Neural progenitor cell (in vitro differentiated cells): ENCODE measurements around the gene MTHFD2L. TPM values are rescaled to one million over a fixed set of nuclear protein-coding genes. Genes with fewer than 3 reads are reported as not detected.

Experiments
- DNase-seq: peaks from one replicate; pipeline ENCODE4 v3.0.0-alpha.2; 2016; ENCODE audit warnings: low spot score
- H2AFZ ChIP-seq: fragments of 200-600 bp; sonication (generic); replicated peaks from 2 replicates; pipeline ENCODE4 v1.6.1; 2016; ENCODE audit warnings: antibody characterized with exemption
- H3F3A ChIP-seq: fragments of 200-600 bp; sonication (generic); 2 replicates; pipeline ENCODE4 v1.6.1; 2016; ENCODE audit warnings: antibody characterized with exemption, low read depth
- H3K27ac ChIP-seq: fragments of 200-600 bp; sonication (generic); 2 replicates; pipeline ENCODE4 v1.5.1; 2016; ENCODE audit warnings: mild to moderate bottlenecking
- H3K27me3 ChIP-seq: fragments of 200-600 bp; sonication (generic); 2 replicates; pipeline ENCODE4 v1.6.1; 2016; ENCODE audit warnings: mild to moderate bottlenecking, moderate library complexity
- H3K36me3 ChIP-seq: fragments of 200-600 bp; sonication (generic); 2 replicates; pipeline ENCODE4 v1.5.1; 2016
- H3K4me1 ChIP-seq: fragments of 200-600 bp; sonication (generic); 2 replicates; pipeline ENCODE4 v1.6.1; 2016; ENCODE audit warnings: mixed run types
- H3K4me2 ChIP-seq: fragments of 200-600 bp; sonication (generic); 2 replicates; pipeline ENCODE4 v1.6.1; 2016
- H3K4me3 ChIP-seq: fragments of 200-600 bp; sonication (generic); 2 replicates; pipeline ENCODE4 v1.5.1; 2016
- H3K79me2 ChIP-seq: fragments of 200-600 bp; sonication (generic); 2 replicates; pipeline ENCODE4 v1.6.1; 2016; ENCODE audit warnings: low read depth
- H3K9ac ChIP-seq: fragments of 200-600 bp; sonication (generic); 2 replicates; pipeline ENCODE4 v1.6.1; 2016
- H3K9me3 ChIP-seq: fragments of 200-600 bp; sonication (generic); 2 replicates; pipeline ENCODE4 v1.5.1; 2016; ENCODE audit warnings: low read depth
- H4K20me1 ChIP-seq: fragments of 200-600 bp; sonication (generic); 2 replicates; pipeline ENCODE4 v1.6.1; 2016; ENCODE audit warnings: low read depth
- H3K27ac Mint-ChIP-seq: 3 replicates; pipeline ENCODE4 v1.8.0; 2021; ENCODE audit warnings: mixed read lengths
- H3K27me3 Mint-ChIP-seq: 2 replicates; pipeline ENCODE4 v1.8.0; 2022; ENCODE audit warnings: low read depth, mild to moderate bottlenecking, inconsistent platforms, moderate library complexity, mixed read lengths; ENCODE audit not compliant: insufficient read depth
- H3K36me3 Mint-ChIP-seq: 3 replicates; pipeline ENCODE4 v1.8.0; 2021; ENCODE audit warnings: mixed read lengths
- H3K4me1 Mint-ChIP-seq: 3 replicates; pipeline ENCODE4 v1.8.0; 2021; ENCODE audit warnings: mixed read lengths
- H3K4me3 Mint-ChIP-seq: 3 replicates; pipeline ENCODE4 v1.8.0; 2021; ENCODE audit warnings: mild to moderate bottlenecking, moderate library complexity, mixed read lengths
- H3K9me3 Mint-ChIP-seq: 3 replicates; pipeline ENCODE4 v1.8.0; 2020; ENCODE audit warnings: mixed read lengths
- EZH2 ChIP-seq: fragments of 200-600 bp; sonication (generic); IDR thresholded peaks from 2 replicates; pipeline ENCODE4 v1.6.1; 2017; ENCODE audit warnings: antibody characterized with exemption, mild to moderate bottlenecking, moderate library complexity
- EZH2phosphoT487 ChIP-seq: fragments of 200-600 bp; sonication (generic); IDR thresholded peaks from 2 replicates; pipeline ENCODE4 v1.6.1; 2017; ENCODE audit warnings: antibody characterized with exemption
- total RNA-seq: library from RNA; depleted of rRNA; stranded (reverse); fragments of >200 nt; gene quantifications from 2 replicates; pipeline ENCODE4 v1.2.3, GENCODE V29; 2015; ENCODE audit warnings: low replicate concordance
- TF ChIP-seq, protein P1 (sequence below): fragments of 200-600 bp; sonication (generic); IDR thresholded peaks from 2 replicates; pipeline ENCODE4 v1.5.1; 2017; ENCODE audit warnings: antibody characterized with exemption, mild to moderate bottlenecking

The MTHFD2L gene
- total RNA-seq, 1 donor from 2014 or later: 22.1 TPM

DNA sequence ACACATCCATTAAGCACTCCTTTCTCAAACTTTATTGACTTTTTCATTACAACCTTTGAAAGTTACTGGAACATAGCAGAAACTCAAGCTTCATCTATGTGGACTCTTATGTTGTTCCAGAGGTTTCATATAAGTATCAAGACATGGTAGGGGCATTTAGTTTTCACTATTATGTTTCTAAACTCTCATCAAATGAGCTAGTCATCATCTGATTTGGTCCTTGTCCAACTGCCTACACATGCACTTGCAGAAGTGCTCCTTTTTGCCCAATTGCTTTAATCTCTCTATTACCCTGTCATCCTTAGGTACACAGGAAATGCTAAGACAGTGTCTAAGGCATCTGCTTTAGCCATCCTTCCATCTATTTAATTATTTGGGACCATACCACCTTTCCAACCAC, 108.2 kb downstream of the MTHFD2L start:
- Mint-ChIP-seq H3K27ac (no peak overlapping the region), H3K4me3 (no peak overlapping the region), H3K36me3 (no peaks in the 10 kb centered on the region), H3K27me3 (no peaks in the 10 kb centered on the region), H3K4me1 (no peaks in the 10 kb centered on the region), H3K9me3 (no peaks in the 10 kb centered on the region)
- H3K79me2 ChIP-seq: no peaks in the 10 kb centered on the region
- H3K4me2 ChIP-seq: no peak overlapping the region
- H3K4me1 ChIP-seq: no peaks in the 10 kb centered on the region
- H3K9me3 ChIP-seq: no peaks in the 10 kb centered on the region
- no peak for DNase-seq
- H2AFZ ChIP-seq: no peak overlapping the region
- H3F3A ChIP-seq: no peaks in the 10 kb centered on the region
- no peaks in the 10 kb centered on the region for H4K20me1 ChIP-seq
- no peaks in the 10 kb centered on the region for H3K36me3 ChIP-seq
- no peaks in the 10 kb centered on the region for H3K27me3 ChIP-seq
- TF ChIP-seq EZH2phosphoT487: no peak
- TF ChIP-seq, protein P1, sequence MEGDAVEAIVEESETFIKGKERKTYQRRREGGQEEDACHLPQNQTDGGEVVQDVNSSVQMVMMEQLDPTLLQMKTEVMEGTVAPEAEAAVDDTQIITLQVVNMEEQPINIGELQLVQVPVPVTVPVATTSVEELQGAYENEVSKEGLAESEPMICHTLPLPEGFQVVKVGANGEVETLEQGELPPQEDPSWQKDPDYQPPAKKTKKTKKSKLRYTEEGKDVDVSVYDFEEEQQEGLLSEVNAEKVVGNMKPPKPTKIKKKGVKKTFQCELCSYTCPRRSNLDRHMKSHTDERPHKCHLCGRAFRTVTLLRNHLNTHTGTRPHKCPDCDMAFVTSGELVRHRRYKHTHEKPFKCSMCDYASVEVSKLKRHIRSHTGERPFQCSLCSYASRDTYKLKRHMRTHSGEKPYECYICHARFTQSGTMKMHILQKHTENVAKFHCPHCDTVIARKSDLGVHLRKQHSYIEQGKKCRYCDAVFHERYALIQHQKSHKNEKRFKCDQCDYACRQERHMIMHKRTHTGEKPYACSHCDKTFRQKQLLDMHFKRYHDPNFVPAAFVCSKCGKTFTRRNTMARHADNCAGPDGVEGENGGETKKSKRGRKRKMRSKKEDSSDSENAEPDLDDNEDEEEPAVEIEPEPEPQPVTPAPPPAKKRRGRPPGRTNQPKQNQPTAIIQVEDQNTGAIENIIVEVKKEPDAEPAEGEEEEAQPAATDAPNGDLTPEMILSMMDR: no peak
- no peak for TF ChIP-seq EZH2
- H3K27ac ChIP-seq: no peak overlapping the region
- no peak overlapping the region for H3K9ac ChIP-seq
- H3K4me3 ChIP-seq: no peak overlapping the region

DNA sequence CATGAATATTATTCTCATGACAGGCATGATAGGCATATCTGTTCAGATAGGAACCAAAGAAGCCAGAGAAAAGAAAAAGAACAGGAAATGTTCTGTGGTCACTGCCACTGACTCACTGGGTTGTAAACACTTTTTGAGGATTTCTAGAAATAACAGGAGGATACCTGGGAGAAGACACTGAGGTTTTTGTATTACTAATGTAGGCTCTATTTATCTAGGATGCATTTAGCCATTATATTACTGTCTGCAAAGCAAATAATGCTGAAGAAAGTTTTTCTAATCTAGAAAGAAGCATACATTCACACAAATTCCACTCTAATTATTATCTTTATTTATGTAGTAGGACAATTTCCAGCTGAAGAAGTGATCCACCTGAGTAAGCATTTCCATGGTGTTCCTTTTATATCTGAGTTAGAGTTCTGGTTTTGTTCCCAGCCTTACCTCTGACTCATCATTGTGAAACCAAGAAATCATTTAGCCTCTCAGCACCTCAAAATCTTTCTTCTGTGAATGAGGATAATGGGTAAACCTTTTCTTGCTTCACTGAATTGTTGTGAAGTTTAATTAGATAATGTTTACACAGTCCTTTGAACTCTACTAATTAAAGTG, 110.2 kb downstream of the MTHFD2L start:
- Histone ChIP-seq H3K79me2 (no peaks in the 10 kb centered on the region), H3K9ac (no peak overlapping the region), H3K4me3 (no peak overlapping the region), H3K4me1 (no peaks in the 10 kb centered on the region), H3K27ac (no peak overlapping the region), H4K20me1 (no peaks in the 10 kb centered on the region), H3K4me2 (no peak overlapping the region), H3K9me3 (no peaks in the 10 kb centered on the region), H3F3A (no peaks in the 10 kb centered on the region), H3K27me3 (no peaks in the 10 kb centered on the region), H2AFZ (no peak overlapping the region), H3K36me3 (no peaks in the 10 kb centered on the region)
- no peak for DNase-seq
- Mint-ChIP-seq H3K9me3 (no peaks in the 10 kb centered on the region), H3K27me3 (no peaks in the 10 kb centered on the region), H3K4me3 (no peak overlapping the region), H3K36me3 (no peaks in the 10 kb centered on the region), H3K27ac (no peak overlapping the region), H3K4me1 (no peaks in the 10 kb centered on the region)
- TF ChIP-seq, protein P1: no peak
- no peak for TF ChIP-seq EZH2phosphoT487
- TF ChIP-seq EZH2: no peak

DNA sequence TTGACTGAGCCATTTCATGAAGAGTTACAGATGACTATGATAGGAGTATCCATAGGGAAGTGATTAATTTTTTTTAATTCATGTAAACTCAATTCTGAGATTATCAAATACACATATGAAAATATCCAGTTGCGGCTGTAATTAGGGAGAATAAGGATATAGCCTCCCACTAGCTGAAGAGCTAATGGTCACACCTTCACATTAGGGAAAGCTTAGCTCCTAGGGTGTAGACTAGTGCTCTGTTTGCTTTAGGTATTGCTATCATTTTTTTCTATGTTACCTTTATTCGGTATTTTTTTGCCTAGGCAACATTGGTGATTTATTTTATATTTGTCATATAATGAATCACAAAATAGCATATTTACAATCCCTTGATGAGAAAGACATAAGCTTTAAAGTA, 110.7 kb downstream of the MTHFD2L start:
- H3K9me3 Mint-ChIP-seq: no peaks in the 10 kb centered on the region
- H3K4me2 ChIP-seq: no peak overlapping the region
- H3K4me1 Mint-ChIP-seq: no peaks in the 10 kb centered on the region

More for the DNA sequence above, 110.7 kb downstream of the MTHFD2L start:
- Histone ChIP-seq H3K9ac (no peak overlapping the region), H3K27me3 (no peaks in the 10 kb centered on the region), H4K20me1 (no peaks in the 10 kb centered on the region), H3K79me2 (no peaks in the 10 kb centered on the region), H3K4me3 (no peak overlapping the region), H2AFZ (no peak overlapping the region), H3K36me3 (no peaks in the 10 kb centered on the region), H3K9me3 (no peaks in the 10 kb centered on the region), H3K4me1 (no peaks in the 10 kb centered on the region), H3F3A (no peaks in the 10 kb centered on the region), H3K27ac (no peak overlapping the region)
- no peak overlapping the region for H3K27ac Mint-ChIP-seq
- H3K27me3 Mint-ChIP-seq: no peaks in the 10 kb centered on the region
- H3K4me3 Mint-ChIP-seq: no peak overlapping the region
- TF ChIP-seq, protein P1: no peak
- TF ChIP-seq EZH2phosphoT487 (no peak), EZH2 (no peak)
- no peak for DNase-seq
- H3K36me3 Mint-ChIP-seq: no peaks in the 10 kb centered on the region
